GM12801 (cell line): ENCODE data around the gene COL7A1.

ENCODE experiments used
- TF ChIP-seq, protein P1 (sequence below): IDR thresholded peaks from one replicate; pipeline ENCODE4 v1.5.1; 2011; ENCODE audit warnings: control low read depth; ENCODE audit not compliant: insufficient read length; ENCODE audit errors: extremely low read depth

The COL7A1 gene

DNA sequence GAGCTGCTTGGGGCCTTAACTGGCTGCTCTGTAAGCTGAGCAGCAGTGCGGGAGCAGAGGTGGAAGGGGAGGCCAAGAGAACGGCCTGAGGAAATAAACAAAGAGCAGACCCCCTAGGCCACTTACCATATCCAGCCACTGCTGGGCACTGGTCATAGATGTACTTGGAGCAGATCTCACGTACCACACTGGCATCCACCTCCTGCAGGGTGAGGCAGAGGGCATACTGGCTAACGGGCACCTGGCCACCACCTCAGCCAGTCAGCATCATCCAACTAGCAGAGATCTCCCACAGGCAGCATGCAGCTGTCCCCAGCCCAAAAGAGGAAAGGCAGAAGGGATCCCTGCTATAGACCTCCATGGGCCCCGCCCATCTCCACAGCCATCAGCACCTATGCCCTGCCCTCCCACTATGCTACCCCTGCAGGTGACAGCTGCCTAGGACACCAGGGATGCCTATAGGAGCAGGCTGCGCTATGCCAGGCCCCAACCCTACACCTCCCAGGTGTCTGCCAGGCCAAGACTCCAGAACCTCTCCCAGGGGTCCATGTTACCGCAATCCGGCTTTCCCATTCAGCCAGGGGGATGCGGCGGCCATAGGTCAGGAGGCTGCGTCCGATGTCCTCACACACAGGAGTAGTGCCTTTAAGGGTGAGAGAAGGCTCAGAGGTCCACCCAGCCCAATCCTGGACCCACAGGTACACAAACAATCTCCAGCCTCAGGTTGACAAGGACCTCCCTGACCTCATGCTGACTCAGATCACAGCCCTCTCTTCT lies 4.6 kb upstream of the COL7A1 start:
- TF ChIP-seq, protein P1, sequence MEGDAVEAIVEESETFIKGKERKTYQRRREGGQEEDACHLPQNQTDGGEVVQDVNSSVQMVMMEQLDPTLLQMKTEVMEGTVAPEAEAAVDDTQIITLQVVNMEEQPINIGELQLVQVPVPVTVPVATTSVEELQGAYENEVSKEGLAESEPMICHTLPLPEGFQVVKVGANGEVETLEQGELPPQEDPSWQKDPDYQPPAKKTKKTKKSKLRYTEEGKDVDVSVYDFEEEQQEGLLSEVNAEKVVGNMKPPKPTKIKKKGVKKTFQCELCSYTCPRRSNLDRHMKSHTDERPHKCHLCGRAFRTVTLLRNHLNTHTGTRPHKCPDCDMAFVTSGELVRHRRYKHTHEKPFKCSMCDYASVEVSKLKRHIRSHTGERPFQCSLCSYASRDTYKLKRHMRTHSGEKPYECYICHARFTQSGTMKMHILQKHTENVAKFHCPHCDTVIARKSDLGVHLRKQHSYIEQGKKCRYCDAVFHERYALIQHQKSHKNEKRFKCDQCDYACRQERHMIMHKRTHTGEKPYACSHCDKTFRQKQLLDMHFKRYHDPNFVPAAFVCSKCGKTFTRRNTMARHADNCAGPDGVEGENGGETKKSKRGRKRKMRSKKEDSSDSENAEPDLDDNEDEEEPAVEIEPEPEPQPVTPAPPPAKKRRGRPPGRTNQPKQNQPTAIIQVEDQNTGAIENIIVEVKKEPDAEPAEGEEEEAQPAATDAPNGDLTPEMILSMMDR, result no peak

DNA sequence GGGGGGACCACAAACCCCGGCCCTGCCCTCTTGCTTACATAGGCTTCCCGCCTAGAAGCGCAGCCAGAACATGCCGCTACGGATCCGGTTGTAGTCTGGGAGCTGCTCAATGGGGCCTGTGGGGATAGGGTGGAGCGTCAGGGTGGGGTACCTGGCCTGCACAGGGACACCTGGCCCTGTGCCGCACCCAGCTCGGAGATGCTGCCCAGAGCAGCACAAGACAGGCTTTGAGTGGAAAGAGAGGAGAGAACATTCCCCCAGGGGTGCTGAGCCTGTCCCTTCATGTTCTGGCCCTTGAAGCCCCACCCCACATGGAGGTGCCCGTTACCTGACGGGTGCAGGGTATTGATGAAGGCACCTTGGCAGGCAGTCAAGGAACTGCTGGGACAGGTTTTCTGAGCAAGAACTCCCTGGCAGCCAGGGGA lies 4.0 kb upstream of the COL7A1 start:
- TF ChIP-seq, protein P1, result no peak

DNA sequence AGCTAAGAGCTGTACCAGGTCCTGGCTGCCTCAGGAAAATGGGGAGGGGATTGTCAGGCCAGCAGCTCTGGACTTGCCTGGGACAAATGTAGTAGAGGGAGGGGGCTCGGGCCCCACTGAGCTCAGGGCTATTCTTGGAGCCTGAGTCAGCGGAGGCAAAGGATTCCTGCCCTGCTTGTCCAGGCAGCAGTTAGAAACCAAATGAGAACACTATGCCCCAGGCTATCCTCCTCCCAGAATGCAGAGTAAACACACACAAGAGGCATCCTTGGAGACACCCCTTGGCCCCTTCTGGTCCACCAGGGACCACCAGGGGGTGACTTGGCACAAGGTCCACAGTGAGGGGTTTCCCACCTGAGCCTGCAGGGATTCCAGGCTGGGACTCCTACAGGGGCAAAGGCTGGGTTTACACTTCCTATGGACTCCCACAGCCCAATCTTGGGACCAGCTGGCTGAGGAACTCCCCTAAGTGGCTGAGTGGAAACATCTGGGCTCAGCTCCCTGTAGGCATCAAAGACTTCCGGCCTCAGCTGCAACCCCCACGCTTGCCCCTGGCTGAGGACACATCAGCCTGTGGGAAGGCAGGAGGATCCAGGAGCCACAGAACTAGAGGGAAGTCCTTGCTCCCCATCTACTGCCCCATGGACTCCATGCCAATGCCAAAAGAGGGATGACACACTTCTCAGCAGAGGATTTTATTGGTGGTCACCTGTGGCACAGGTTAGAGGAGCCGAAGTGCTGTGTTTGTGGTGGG lies 3.4 kb upstream of the COL7A1 start:
- TF ChIP-seq, protein P1, result no peak

DNA sequence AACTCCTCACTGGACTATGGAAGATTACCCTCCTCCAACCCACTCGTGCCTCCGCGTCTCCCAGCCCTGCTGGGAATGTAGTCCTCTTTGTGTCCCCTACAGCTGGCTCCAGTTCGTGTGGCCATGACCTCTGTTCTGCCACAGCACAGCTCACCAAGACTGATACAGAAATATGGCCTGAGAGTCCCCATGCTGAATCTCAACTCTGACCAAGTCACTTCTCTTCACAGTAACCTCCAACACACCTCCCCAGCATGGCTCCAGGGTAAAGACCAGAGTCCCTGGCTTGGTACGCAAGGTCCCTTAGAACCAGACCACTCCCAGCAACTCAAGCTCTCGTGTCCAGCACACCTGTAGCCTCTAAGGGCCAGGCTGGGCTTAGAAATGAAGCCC lies 2.3 kb upstream of the COL7A1 start:
- TF ChIP-seq, protein P1, result no peak

DNA sequence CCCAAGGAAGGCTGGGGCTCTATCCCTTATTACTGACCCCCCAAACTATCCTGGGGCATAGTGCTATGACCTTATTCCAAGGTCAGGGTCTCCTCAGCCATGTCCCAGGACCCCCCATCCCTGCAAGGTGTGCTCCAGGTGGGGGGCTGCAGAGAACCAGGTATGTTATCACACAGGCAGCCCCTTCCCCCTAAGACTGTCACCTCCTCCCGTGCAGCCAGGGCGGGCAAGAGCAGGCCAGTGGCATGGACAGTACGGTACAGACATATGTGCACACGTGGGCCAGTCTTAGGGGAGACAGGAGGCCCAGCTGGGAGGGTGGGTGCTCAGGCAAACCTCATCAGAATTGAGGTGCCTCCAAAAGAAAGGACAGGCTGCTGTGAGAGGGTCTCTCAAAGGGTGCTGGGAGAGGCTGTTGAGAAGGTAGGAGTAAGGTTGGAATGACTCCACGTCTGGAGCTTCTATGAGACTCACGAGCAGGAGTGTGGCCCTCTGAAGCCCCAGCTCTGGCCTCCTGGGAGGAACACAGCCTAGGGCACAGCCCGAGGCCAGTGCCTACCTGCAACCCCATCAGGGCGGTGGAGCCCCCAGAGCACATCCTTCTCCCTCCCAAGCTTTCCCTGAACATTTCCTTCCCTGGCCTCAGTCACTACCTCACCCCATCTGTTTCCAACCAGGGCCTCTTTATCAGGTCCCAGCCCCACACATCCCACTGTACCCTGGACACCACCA lies 1.7 kb upstream of the COL7A1 start:
- TF ChIP-seq, protein P1, result no peak

DNA sequence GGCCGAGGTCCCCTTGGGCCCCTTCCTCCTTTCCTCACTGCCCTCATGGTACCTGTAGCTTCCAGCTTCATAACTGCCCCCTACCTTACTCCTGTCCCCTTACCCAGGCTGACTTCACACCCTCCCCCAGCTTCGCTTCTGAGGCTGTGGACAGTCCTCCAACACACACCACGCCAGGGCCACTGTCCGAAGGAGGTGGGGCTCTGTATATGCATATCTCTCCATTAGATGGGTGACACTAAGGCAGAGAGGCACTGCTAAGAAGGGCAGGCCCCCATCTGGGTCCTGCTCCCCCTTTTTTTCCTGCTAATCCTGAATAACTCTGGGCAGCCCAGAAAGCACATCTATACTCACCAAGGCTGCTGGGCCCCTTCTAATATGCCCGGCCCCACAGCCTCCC lies 1.0 kb upstream of the COL7A1 start:
- TF ChIP-seq, protein P1, result no peak

DNA sequence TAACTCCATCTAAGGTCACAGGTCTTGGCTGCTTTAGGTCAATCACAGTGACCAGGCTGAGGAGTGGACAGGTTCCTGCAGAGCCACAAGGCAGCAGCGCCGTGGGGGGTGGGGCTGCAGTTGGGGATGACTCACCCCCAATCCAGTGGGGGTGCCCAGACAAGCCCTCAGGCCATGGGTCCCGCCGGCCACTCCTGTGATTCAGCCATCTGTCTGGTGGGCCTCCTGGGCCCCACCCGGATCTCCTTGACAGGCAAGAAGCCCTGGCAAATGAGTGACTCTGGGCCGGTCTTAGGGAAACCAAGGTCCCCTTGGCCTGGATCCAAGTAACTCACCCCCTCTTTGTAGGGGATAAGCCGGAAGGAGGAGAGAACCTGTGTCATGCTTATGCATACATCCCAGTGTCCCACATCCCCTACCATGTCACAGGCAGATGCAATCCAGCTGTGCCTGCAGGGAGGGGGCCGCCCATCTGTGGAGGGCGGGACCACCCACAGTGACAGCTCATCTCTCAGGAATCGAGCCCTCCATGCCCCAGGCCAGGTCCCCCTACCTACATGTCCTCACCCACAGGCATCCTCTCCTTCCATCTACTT lies 495 bp upstream of the COL7A1 start:
- TF ChIP-seq, protein P1, result no peak
